Fibroblast of skin of right biceps (primary cell): ENCODE results near the gene VASH2.

Source experiments
- DNase-seq: peaks from one replicate; pipeline ENCODE4 v3.0.0-alpha.2; 2013

Gene VASH2

GRCh38 chr1:212933815-212934471 is 16.4 kb upstream of the VASH2 start:
- DNase-seq = no peak

GRCh38 chr1:212935387-212935981 is 14.9 kb upstream of the VASH2 start:
- DNase-seq = no peak

- no peak for DNase-seq
These were observed 13.3 kb upstream of the VASH2 start for GRCh38 chr1:212937034-212937433.

GRCh38 chr1:212938846-212939245 is 11.5 kb upstream of the VASH2 start:
- no peak for DNase-seq

GRCh38 chr1:212941452-212941851 is 8.9 kb upstream of the VASH2 start:
- DNase-seq = no peak

GRCh38 chr1:212942679-212943392 is 7.5 kb upstream of the VASH2 start:
- no peak for DNase-seq

- DNase-seq = no peak
These were observed 7.0 kb upstream of the VASH2 start for GRCh38 chr1:212943393-212943710.

GRCh38 chr1:212944229-212944901 is 6.0 kb upstream of the VASH2 start:
- no peak for DNase-seq

GRCh38 chr1:212945056-212945455 is 5.3 kb upstream of the VASH2 start:
- no peak for DNase-seq

- no peak for DNase-seq
These were observed 4.7 kb upstream of the VASH2 start for GRCh38 chr1:212945463-212946160.

GRCh38 chr1:212946872-212947271 is 3.5 kb upstream of the VASH2 start:
- DNase-seq = no peak

GRCh38 chr1:212949771-212950170 is 570 bp upstream of the VASH2 start:
- DNase-seq = no peak

- DNase-seq = no peak
These were observed 995 bp downstream of the VASH2 start for GRCh38 chr1:212951126-212951946.

- DNase-seq = no peak
These were observed 1.8 kb downstream of the VASH2 start for GRCh38 chr1:212951947-212952640.

- DNase-seq = no peak
These were observed 2.3 kb downstream of the VASH2 start for GRCh38 chr1:212952641-212952976.

- DNase-seq = no peak
These were observed 3.0 kb downstream of the VASH2 start for GRCh38 chr1:212953321-212953720.

- DNase-seq = no peak
These were observed 4.2 kb downstream of the VASH2 start for GRCh38 chr1:212954514-212954913.

GRCh38 chr1:212955098-212955497 is 4.8 kb downstream of the VASH2 start:
- no peak for DNase-seq

GRCh38 chr1:212955961-212956620 is 5.8 kb downstream of the VASH2 start:
- no peak for DNase-seq

GRCh38 chr1:212957546-212957945 is 7.2 kb downstream of the VASH2 start:
- DNase-seq = no peak

- peak; percentile 66 for DNase-seq
These were observed 7.8 kb downstream of the VASH2 start for GRCh38 chr1:212958175-212958574.
